ENCODE results near the gene TRIM3. TPM values are rescaled to one million over a fixed set of nuclear protein-coding genes. Genes with fewer than 3 reads are reported as not detected.

The TRIM3 gene
- total RNA-seq, 1 experiment from 2014 or later = 7.4 TPM

DNA sequence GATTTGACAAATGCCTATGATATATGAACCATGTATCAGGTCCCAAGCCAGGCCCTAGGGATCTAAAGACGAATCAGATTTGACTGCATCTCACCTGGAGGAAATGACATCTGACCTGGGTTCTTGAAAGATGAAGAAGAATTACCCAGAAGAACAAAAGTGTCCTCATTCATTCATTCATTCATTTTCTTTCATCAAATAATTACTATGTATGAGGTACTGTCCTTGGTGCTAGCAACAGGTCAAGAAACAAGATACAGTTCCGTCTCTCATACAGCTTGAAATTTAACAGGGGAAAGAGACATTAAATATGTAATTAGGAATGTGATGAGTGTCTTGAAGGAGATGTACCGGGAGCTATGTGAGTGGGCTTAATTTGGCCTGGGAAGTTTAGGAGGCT is 53.1 kb downstream of the TRIM3 start:
- no peak for DNase-seq (ENCODE audit: unreplicated experiment)
- Mint-ChIP-seq H3K27ac (ENCODE audit: low read depth, unreplicated experiment) (no peak overlapping the region), H3K4me1 (ENCODE audit: insufficient read depth, unreplicated experiment) (no peaks in the 10 kb centered on the region), H3K27me3 (ENCODE audit: insufficient read depth, unreplicated experiment) (peaks cover 53% of the 10 kb centered on the region), H3K36me3 (ENCODE audit: insufficient read depth, unreplicated experiment) (no peaks in the 10 kb centered on the region), H3K4me3 (ENCODE audit: unreplicated experiment) (peak overlapping the region; percentile 22), H3K9me3 (ENCODE audit: unreplicated experiment) (no peaks in the 10 kb centered on the region)
- TF ChIP-seq, protein P1, sequence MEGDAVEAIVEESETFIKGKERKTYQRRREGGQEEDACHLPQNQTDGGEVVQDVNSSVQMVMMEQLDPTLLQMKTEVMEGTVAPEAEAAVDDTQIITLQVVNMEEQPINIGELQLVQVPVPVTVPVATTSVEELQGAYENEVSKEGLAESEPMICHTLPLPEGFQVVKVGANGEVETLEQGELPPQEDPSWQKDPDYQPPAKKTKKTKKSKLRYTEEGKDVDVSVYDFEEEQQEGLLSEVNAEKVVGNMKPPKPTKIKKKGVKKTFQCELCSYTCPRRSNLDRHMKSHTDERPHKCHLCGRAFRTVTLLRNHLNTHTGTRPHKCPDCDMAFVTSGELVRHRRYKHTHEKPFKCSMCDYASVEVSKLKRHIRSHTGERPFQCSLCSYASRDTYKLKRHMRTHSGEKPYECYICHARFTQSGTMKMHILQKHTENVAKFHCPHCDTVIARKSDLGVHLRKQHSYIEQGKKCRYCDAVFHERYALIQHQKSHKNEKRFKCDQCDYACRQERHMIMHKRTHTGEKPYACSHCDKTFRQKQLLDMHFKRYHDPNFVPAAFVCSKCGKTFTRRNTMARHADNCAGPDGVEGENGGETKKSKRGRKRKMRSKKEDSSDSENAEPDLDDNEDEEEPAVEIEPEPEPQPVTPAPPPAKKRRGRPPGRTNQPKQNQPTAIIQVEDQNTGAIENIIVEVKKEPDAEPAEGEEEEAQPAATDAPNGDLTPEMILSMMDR (IDR thresholded peaks at IDR 0.05; ENCODE audit: unreplicated experiment) = no peak
- BruUV-seq (replicated peaks) = no TSS peak
- intact Hi-C loops (cut with micrococcal nuclease) = no loop called here
- ChIA-PET POLR2A (interaction anchor here (0.6 kb wide), 1 partner anchor 191 kb away, joined by 3 read pairs; the partner anchor contains the start of gene TAF10), CTCF (interaction anchor here (0.6 to 5.9 kb wide), 6 partner anchors 9 to 41 kb away, joined by 4 to 38 read pairs (median 5); partner anchors contain the start of gene HPX)

DNA sequence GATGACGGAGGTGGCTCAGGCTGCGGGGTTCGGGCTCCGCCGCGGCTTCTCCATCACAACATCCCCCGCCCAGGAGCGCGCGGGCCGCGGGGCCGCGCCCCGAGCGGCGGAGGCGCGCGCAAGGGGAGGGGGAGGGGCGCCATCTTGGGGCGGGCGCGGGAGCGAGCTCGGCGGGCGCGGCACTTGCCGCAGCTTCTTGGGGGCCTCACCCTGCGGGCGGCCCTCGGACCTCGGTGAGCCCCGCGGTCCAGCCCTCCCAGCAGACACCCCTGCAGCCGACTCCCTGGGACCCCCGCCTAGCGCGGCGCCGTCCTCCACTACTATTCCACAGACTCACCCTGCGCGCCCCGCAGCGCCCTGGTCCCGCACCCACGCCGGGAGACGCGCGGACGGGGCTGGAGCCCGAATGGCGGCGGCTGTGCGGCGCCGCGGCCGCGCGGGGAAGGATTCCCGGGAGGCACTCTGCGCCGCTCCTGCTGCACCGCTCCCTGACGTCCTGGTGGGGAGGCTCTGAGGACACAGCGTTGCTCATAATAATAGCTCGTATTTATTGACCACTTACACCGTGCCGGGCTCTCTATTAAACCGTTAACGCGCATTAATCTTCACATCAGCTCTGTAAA is 54.6 kb downstream of the TRIM3 start, which contains the start of gene APBB1:
Gene APBB1, minus strand, starts transcription at position 86 of the 623 bp plus-strand sequence. CDS start 7,747 bp downstream, outside the sequence.
- ChIA-PET POLR2A (interaction anchor here (0.6 to 1.4 kb wide), 6 partner anchors 13 to 100 kb away, joined by 3 to 10 read pairs (median 5); partner anchors contain the start of genes ARFIP2, SMPD1 and TIMM10B), CTCF (interaction anchor here (0.6 to 5.9 kb wide), 8 partner anchors 24 to 95 kb away, joined by 3 to 38 read pairs (median 4); partner anchors contain the start of gene HPX)
- TF ChIP-seq, protein P1 (IDR thresholded peaks at IDR 0.05; ENCODE audit: unreplicated experiment) = no peak
- Mint-ChIP-seq H3K36me3 (ENCODE audit: insufficient read depth, unreplicated experiment) (no peaks in the 10 kb centered on the region), H3K4me3 (ENCODE audit: unreplicated experiment) (peak within 1 kb of the TSS; percentile 45), H3K27me3 (ENCODE audit: insufficient read depth, unreplicated experiment) (peaks cover 37% of the 10 kb centered on the region), H3K4me1 (ENCODE audit: insufficient read depth, unreplicated experiment) (no peaks in the 10 kb centered on the region), H3K27ac (ENCODE audit: low read depth, unreplicated experiment) (no peak within 1 kb of the TSS), H3K9me3 (ENCODE audit: unreplicated experiment) (no peaks in the 10 kb centered on the region)
- no TSS peak for BruUV-seq (replicated peaks)
- no peak for DNase-seq (ENCODE audit: unreplicated experiment)
- intact Hi-C loops (cut with micrococcal nuclease) = no loop called here

DNA sequence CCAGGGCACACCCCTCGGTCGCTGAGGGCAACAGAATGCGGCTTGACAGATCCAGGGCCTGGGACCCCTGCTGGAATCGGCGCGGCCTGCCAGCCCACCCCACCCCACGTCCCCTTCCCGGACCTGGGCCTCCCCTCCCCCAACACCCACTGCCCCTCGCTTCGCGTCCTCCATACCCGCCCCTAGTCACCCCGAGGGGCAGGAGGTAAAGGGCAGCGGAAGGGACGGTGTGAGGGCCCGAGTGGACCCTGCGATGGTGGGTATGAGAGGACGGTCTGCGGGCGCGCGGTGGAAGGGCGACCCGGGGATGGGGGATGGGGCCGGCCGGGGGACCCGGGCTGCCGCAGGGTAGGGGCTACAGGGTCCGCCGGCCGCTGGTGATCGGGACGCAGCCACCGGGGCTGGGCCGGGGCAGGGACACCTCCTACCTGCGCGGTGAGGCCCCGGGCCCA is 55.2 kb downstream of the TRIM3 start:
- Mint-ChIP-seq H3K4me3 (ENCODE audit: unreplicated experiment) (no peak overlapping the region), H3K27ac (ENCODE audit: low read depth, unreplicated experiment) (no peak overlapping the region), H3K36me3 (ENCODE audit: insufficient read depth, unreplicated experiment) (no peaks in the 10 kb centered on the region), H3K9me3 (ENCODE audit: unreplicated experiment) (no peaks in the 10 kb centered on the region), H3K27me3 (ENCODE audit: insufficient read depth, unreplicated experiment) (peaks cover 32% of the 10 kb centered on the region), H3K4me1 (ENCODE audit: insufficient read depth, unreplicated experiment) (no peaks in the 10 kb centered on the region)
- POLR2A ChIA-PET = interaction anchor here (1.1 to 1.4 kb wide), 4 partner anchors 28 to 99 kb away, joined by 4 to 10 read pairs (median 8); partner anchors contain the start of genes ARFIP2, SMPD1 and TIMM10B
- BruUV-seq (replicated peaks) = no TSS peak
- CTCF ChIA-PET = interaction anchor here (0.8 to 1.6 kb wide), 6 partner anchors 25 to 95 kb away, joined by 3 to 15 read pairs (median 4); no protein-coding TSS in a partner anchor
- intact Hi-C loops (cut with micrococcal nuclease) = no loop called here
- TF ChIP-seq, protein P1 (IDR thresholded peaks at IDR 0.05; ENCODE audit: unreplicated experiment) = no peak
- no peak for DNase-seq (ENCODE audit: unreplicated experiment)

DNA sequence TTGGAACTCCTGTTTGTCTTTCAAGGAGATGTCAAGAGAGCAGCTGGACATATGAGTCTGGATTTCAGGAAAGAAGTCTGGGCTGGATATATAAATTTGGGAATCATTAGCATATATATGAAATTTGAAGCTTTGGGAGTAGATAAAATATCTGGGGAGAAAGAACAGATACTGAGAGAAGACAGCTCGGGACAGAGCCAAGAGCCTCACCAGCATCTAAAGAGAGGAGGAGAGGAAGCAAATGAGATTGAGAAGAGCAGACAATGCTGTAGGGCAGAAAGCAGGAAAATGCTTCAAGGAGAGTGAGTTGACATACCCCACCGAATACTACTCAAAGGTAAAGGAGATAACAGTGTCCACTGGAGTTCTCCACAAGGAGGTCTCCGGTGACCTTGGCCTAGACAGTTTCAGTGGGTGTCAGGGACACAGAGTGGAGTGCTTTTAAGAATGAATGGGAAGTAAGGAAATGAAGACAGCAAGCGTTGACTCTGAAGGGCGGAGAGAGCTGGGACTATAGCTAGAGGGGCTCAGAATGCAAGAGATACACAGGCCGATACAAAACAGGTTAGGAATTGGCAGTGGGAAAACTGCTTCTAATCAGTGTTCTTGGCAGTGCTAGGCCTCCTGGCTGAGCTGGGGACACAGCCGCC is 55.7 kb downstream of the TRIM3 start:
- Mint-ChIP-seq H3K27me3 (ENCODE audit: insufficient read depth, unreplicated experiment) (peaks cover 26% of the 10 kb centered on the region), H3K27ac (ENCODE audit: low read depth, unreplicated experiment) (no peak overlapping the region)
- BruUV-seq (replicated peaks) = no TSS peak

More for the DNA sequence above, 55.7 kb downstream of the TRIM3 start:
- CTCF ChIA-PET = interaction anchor here (0.6 to 1.7 kb wide), 8 partner anchors 9 to 266 kb away, joined by 3 to 7 read pairs (median 4); no protein-coding TSS in a partner anchor
- Mint-ChIP-seq H3K4me1 (ENCODE audit: insufficient read depth, unreplicated experiment) (no peaks in the 10 kb centered on the region), H3K36me3 (ENCODE audit: insufficient read depth, unreplicated experiment) (no peaks in the 10 kb centered on the region), H3K9me3 (ENCODE audit: unreplicated experiment) (no peaks in the 10 kb centered on the region), H3K4me3 (ENCODE audit: unreplicated experiment) (no peak overlapping the region)
- intact Hi-C loops (cut with micrococcal nuclease) = no loop called here
- DNase-seq (ENCODE audit: unreplicated experiment) = no peak
- POLR2A ChIA-PET = interaction anchor here (1.5 kb wide), 1 partner anchor 9 kb away, joined by 4 read pairs; no protein-coding TSS in a partner anchor
- TF ChIP-seq, protein P1 (IDR thresholded peaks at IDR 0.05; ENCODE audit: unreplicated experiment) = no peak

Measured in MCF 10A (cell line).